ENCODE results near the gene NR1H2. TPM values are rescaled to one million over a fixed set of nuclear protein-coding genes. Genes with fewer than 3 reads are reported as not detected.

NR1H2 gene
- total and polyA plus RNA-seq, 4 donors = 30.4 to 58.1 (median 33.7) TPM

DNA sequence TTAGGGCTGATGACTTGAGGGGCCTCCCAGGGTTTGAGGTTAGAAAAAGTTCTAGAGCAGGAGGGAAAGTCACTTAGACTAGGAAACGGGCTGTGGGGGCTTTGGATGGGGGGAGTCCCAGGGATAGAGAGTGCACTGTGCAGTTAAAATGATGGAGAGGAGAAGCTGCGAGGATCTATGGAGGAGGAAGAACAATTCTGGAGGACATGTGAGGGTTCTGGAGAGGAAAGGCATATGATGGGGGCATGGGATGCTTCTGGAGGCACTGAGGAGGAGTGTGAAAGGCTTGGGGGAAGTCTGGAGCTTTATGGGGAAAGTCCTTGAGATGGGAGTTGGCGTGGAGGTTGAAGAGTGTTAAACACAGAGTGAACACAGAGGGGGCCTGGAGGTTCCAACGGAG, 49.2 kb upstream of the NR1H2 start:
- Histone ChIP-seq H3K9ac (ENCODE audit: low read depth in 1 of 2, low read length in 2 of 2) (no peak overlapping the region), H3K9me3 (ENCODE audit: control insufficient read depth in 4 of 4, low read length in 3 of 4) (no peaks in the 10 kb centered on the region), H3K27me3 (ENCODE audit: control insufficient read depth in 4 of 4, insufficient read depth in 4 of 4, low read length in 3 of 4) (peaks cover 0 to 3% (median 0%) of the 10 kb centered on the region in 4 donors), H3K4me1 (ENCODE audit: control insufficient read depth in 4 of 4, insufficient read depth in 4 of 4, low read length in 3 of 4) (peaks cover 18 to 51% (median 35%) of the 10 kb centered on the region in 4 donors), H3K27ac (ENCODE audit: low read depth in 1 of 2, low read length in 2 of 2) (no peak overlapping the region), H3K36me3 (ENCODE audit: control insufficient read depth in 4 of 4, insufficient read depth in 3 of 4, low read depth in 1 of 4, low read length in 3 of 4) (peaks cover 0 to 7% (median 1%) of the 10 kb centered on the region in 4 donors), H3K4me3 (ENCODE audit: low read depth in 1 of 3, low read length in 3 of 3) (no peak overlapping the region)
- 50% methylated on average over 4 of the region's 4 CpGs for WGBS
- no peak for TF ChIP-seq TAF1 (conservative IDR thresholded peaks at IDR 0.05)
- TF ChIP-seq HNF4A (conservative IDR thresholded peaks at IDR 0.05) = no peak
- TF ChIP-seq NR2F2 (IDR thresholded peaks at IDR 0.05) = no peak
- no peak for TF ChIP-seq EGR1 (IDR thresholded peaks at IDR 0.05; ENCODE audit: low read depth in 2 of 2)
- DNase-seq (ENCODE audit: low spot score) = no peak

DNA sequence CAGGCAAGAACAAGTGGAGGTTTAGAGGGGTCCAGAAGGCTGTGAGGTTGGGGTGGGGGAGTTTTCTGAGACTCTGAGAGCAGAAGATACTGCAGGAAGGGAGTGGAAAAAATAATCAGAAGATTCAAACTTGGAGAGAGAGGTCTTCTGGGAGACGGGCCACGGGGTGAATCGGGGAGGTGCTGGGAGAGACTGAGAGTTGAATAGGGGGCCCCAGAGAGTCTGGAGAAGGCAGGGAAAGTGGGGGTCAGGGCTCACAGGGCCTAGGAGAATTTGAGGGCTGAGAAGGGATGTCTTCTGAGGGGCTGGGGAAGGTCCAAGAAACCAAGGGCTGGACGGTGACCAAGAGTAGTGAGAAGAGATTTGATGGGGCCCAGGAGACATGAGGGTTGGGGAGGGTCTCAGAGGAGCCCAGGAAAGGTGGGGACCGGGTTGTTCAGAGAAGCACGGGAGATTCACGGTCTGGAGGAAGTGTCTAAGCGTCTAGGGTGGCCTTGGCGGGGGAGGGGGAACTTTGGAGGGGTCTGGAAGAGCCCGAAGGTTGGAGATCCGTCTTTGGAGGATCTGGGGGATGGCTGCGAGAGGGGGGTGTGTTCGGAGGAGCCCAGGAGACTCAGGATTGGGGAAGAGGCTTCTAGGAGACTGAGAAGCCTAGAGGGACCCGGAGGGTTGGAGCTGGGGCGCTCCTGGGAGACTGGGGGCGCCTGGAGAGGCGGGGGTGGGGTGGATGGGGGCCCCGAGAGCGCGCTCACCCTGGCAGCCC, 48.6 kb upstream of the NR1H2 start:
- Histone ChIP-seq H3K4me3 (ENCODE audit: low read depth in 1 of 3, low read length in 3 of 3) (peak overlapping the region in 1 of 3 donors; percentile 61), H3K27ac (ENCODE audit: low read depth in 1 of 2, low read length in 2 of 2) (no peak overlapping the region), H3K9ac (ENCODE audit: low read depth in 1 of 2, low read length in 2 of 2) (no peak overlapping the region), H3K36me3 (ENCODE audit: control insufficient read depth in 4 of 4, insufficient read depth in 3 of 4, low read depth in 1 of 4, low read length in 3 of 4) (peaks cover 0 to 7% (median 1%) of the 10 kb centered on the region in 4 donors), H3K27me3 (ENCODE audit: control insufficient read depth in 4 of 4, insufficient read depth in 4 of 4, low read length in 3 of 4) (peaks cover 0 to 3% (median 0%) of the 10 kb centered on the region in 4 donors), H3K9me3 (ENCODE audit: control insufficient read depth in 4 of 4, low read length in 3 of 4) (no peaks in the 10 kb centered on the region), H3K4me1 (ENCODE audit: control insufficient read depth in 4 of 4, insufficient read depth in 4 of 4, low read length in 3 of 4) (peaks cover 22 to 52% (median 39%) of the 10 kb centered on the region in 4 donors)
- 32% methylated on average over 20 of the region's 20 CpGs for WGBS
- no peak for DNase-seq (ENCODE audit: low spot score)
- TF ChIP-seq EGR1 (IDR thresholded peaks at IDR 0.05; ENCODE audit: low read depth in 2 of 2) (no peak), YY1 (IDR thresholded peaks at IDR 0.05) (no peak), NR2F2 (IDR thresholded peaks at IDR 0.05) (no peak)

GRCh38 chr19:50328224-50328872, 47.9 kb upstream of the NR1H2 start:
- TF ChIP-seq ZBTB33 (IDR thresholded peaks at IDR 0.05) (no peak), REST (IDR thresholded peaks at IDR 0.05) (no peak), MAX (IDR thresholded peaks at IDR 0.05) (no peak), NR2F2 (IDR thresholded peaks at IDR 0.05) (no peak), FOXA2 (IDR thresholded peaks at IDR 0.05) (no peak)
- TF ChIP-seq, protein P1, sequence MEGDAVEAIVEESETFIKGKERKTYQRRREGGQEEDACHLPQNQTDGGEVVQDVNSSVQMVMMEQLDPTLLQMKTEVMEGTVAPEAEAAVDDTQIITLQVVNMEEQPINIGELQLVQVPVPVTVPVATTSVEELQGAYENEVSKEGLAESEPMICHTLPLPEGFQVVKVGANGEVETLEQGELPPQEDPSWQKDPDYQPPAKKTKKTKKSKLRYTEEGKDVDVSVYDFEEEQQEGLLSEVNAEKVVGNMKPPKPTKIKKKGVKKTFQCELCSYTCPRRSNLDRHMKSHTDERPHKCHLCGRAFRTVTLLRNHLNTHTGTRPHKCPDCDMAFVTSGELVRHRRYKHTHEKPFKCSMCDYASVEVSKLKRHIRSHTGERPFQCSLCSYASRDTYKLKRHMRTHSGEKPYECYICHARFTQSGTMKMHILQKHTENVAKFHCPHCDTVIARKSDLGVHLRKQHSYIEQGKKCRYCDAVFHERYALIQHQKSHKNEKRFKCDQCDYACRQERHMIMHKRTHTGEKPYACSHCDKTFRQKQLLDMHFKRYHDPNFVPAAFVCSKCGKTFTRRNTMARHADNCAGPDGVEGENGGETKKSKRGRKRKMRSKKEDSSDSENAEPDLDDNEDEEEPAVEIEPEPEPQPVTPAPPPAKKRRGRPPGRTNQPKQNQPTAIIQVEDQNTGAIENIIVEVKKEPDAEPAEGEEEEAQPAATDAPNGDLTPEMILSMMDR (IDR thresholded peaks at IDR 0.05; ENCODE audit: low read depth, low read length, missing input control) = peak; percentile 18
- H3K27me3 ChIP-seq (ENCODE audit: control insufficient read depth in 4 of 4, insufficient read depth in 4 of 4, low read length in 3 of 4) = peaks cover 0 to 3% (median 0%) of the 10 kb centered on the region in 4 donors
- H3K9me3 ChIP-seq (ENCODE audit: control insufficient read depth in 4 of 4, low read length in 3 of 4) = no peaks in the 10 kb centered on the region
- WGBS = 4% methylated on average over 104 of the region's 104 CpGs
- H3K27ac ChIP-seq (ENCODE audit: low read depth in 1 of 2, low read length in 2 of 2) = peak overlapping the region in 1 of 2 donors; percentile 11
- DNase-seq (ENCODE audit: low spot score) = no peak
- H3K4me3 ChIP-seq (ENCODE audit: low read depth in 1 of 3, low read length in 3 of 3) = peak overlapping the region in 1 of 3 donors; percentile 61
- no peak overlapping the region for H3K9ac ChIP-seq (ENCODE audit: low read depth in 1 of 2, low read length in 2 of 2)
- peaks cover 22 to 57% (median 44%) of the 10 kb centered on the region in 4 donors for H3K4me1 ChIP-seq (ENCODE audit: control insufficient read depth in 4 of 4, insufficient read depth in 4 of 4, low read length in 3 of 4)
- peaks cover 0 to 5% (median under 1%) of the 10 kb centered on the region in 4 donors for H3K36me3 ChIP-seq (ENCODE audit: control insufficient read depth in 4 of 4, insufficient read depth in 3 of 4, low read depth in 1 of 4, low read length in 3 of 4)
